GM18526 (cell line): ENCODE measurements around the gene LKAAEAR1.

Experiments
- POLR2A ChIP-seq: IDR thresholded peaks from 3 replicates; pipeline ENCODE4 v1.6.1; 2011; ENCODE audit not compliant: insufficient read length; ENCODE audit errors: extremely low read depth

LKAAEAR1 gene

GRCh38 chr20:64036346-64037198 lies 47.6 kb downstream of the LKAAEAR1 start:
- TF ChIP-seq POLR2A, result no peak

GRCh38 chr20:64035933-64036345 lies 48.3 kb downstream of the LKAAEAR1 start, which contains the start of gene C20orf204:
Gene C20orf204 (plus strand): TSS chr20:64036182. CDS start chr20:64036324, 142 bp downstream.
- TF ChIP-seq POLR2A, result no peak

GRCh38 chr20:64035066-64035932 lies 48.9 kb downstream of the LKAAEAR1 start:
- TF ChIP-seq POLR2A, result no peak

GRCh38 chr20:64033981-64034493 lies 50.2 kb downstream of the LKAAEAR1 start:
- no peak for TF ChIP-seq POLR2A
